ENCODE data around the gene ZNF416. TPM values are rescaled to one million over a fixed set of nuclear protein-coding genes. Genes with fewer than 3 reads are reported as not detected.

ZNF416 gene
- total RNA-seq, 1 experiment from 2014 or later: 8.7 TPM

GRCh38 chr19:57566396-57567265, 12.1 kb downstream of the ZNF416 start:
- no peak for ATAC-seq
- BruUV-seq (replicated peaks): no TSS peak

GRCh38 chr19:57563547-57563946, 15.2 kb downstream of the ZNF416 start:
- ATAC-seq (no peak), DNase-seq (ENCODE audit: low read depth, low spot score) (no peak)
- ChIA-PET POLR2A (no interaction called here), CTCF (no interaction called here)
- Histone ChIP-seq H3K4me1 (ENCODE audit: control insufficient read depth, insufficient read depth, low read length) (peaks cover 3% of the 10 kb centered on the region), H3K9me3 (ENCODE audit: control insufficient read depth, insufficient read depth, low read depth, low read length) (peaks cover 69% of the 10 kb centered on the region), H3K4me3 (ENCODE audit: low read depth in 2 of 2, low read length in 2 of 2) (no peak overlapping the region), H3K36me3 (ENCODE audit: control insufficient read depth, insufficient read depth, low read length) (no peaks in the 10 kb centered on the region), H3K27ac (ENCODE audit: low read length) (no peak overlapping the region), H3K27me3 (ENCODE audit: control insufficient read depth, insufficient read depth, low read length) (no peaks in the 10 kb centered on the region)
- no TSS peak for BruUV-seq (replicated peaks)
- intact Hi-C loops (cut with micrococcal nuclease; ENCODE audit: unreplicated experiment): no loop called here
- in situ Hi-C loops (cut with HindIII; ENCODE audit: low pct_unique_long_range_greater_than_20kb, low sequenced_read_pairs): no loop called here
- no peak for TF ChIP-seq POLR2AphosphoS5 (IDR thresholded peaks at IDR 0.05; ENCODE audit: low read depth, low read length)
- TF ChIP-seq REST (IDR thresholded peaks at IDR 0.05; ENCODE audit: insufficient read depth in 1 of 2, low read depth in 2 of 2, low read length in 1 of 2): no peak
- TF ChIP-seq CTCF (IDR thresholded peaks at IDR 0.05): no peak

More at GRCh38 chr19:57566396-57567265, 12.1 kb downstream of the ZNF416 start:
- POLR2A ChIA-PET: no interaction called here
- DNase-seq (ENCODE audit: low read depth, low spot score): no peak
- TF ChIP-seq CTCF (IDR thresholded peaks at IDR 0.05): no peak
- no peak for TF ChIP-seq SIN3A (IDR thresholded peaks at IDR 0.05; ENCODE audit: borderline replicate concordance, insufficient read depth, low read depth, low read length)
- TF ChIP-seq REST (IDR thresholded peaks at IDR 0.05; ENCODE audit: insufficient read depth in 1 of 2, low read depth in 2 of 2, low read length in 1 of 2): no peak
- no peak for TF ChIP-seq TCF7L2 (IDR thresholded peaks at IDR 0.05; ENCODE audit: low read depth, low read length)
- TF ChIP-seq POLR2AphosphoS5 (IDR thresholded peaks at IDR 0.05; ENCODE audit: low read depth, low read length): no peak
- no peaks in the 10 kb centered on the region for H3K36me3 ChIP-seq (ENCODE audit: control insufficient read depth, insufficient read depth, low read length)
- no peak overlapping the region for H3K4me3 ChIP-seq (ENCODE audit: low read depth in 2 of 2, low read length in 2 of 2)
- peaks cover 69% of the 10 kb centered on the region for H3K9me3 ChIP-seq (ENCODE audit: control insufficient read depth, insufficient read depth, low read depth, low read length)
- H3K27ac ChIP-seq (ENCODE audit: low read length): no peak overlapping the region
- no peaks in the 10 kb centered on the region for H3K27me3 ChIP-seq (ENCODE audit: control insufficient read depth, insufficient read depth, low read length)
- CTCF ChIA-PET: no interaction called here
- in situ Hi-C loops (cut with HindIII; ENCODE audit: low pct_unique_long_range_greater_than_20kb, low sequenced_read_pairs) (no loop called here), intact Hi-C loops (cut with micrococcal nuclease; ENCODE audit: unreplicated experiment) (no loop called here)
- no peaks in the 10 kb centered on the region for H3K4me1 ChIP-seq (ENCODE audit: control insufficient read depth, insufficient read depth, low read length)

Data from Panc1 (cell line).